ENCODE data around the gene BBC3. TPM values are rescaled to one million over a fixed set of nuclear protein-coding genes. Genes with fewer than 3 reads are reported as not detected.

The BBC3 gene
- total and polyA plus RNA-seq, 2 of the 4 experiments (the other 2 are of a cell fraction) = 1.6 to 6.5 TPM

- Histone ChIP-seq H2BK120ac (ENCODE audit: low read depth, low read length) (no peak overlapping the region; the same call in 1 of the 2 replicates), H3K14ac (replicated peaks; ENCODE audit: low read depth, low read length) (peak overlapping the region; percentile 64; the same call in 1 of the 2 replicates), H2AFZ (replicated peaks; ENCODE audit: low read length, poor library complexity) (peak overlapping the region; percentile 53), H3K79me1 (ENCODE audit: low read depth in 1 of 2, low read length in 2 of 2) (peaks cover 3 to 24% of the 10 kb centered on the region in 2 experiments; a peak in 2 of 4 replicates), H3K56ac (ENCODE audit: extremely low read depth, insufficient read depth, low read length) (no peak overlapping the region), H3K4ac (ENCODE audit: low read depth, low read length) (peak overlapping the region; percentile 22; the same call in 1 of the 2 replicates), H3K9ac (ENCODE audit: low read depth, low read length) (peak overlapping the region; percentile 41; the same call in 1 of the 2 replicates), H4K20me1 (ENCODE audit: insufficient read depth, low read length) (peaks cover 10% of the 10 kb centered on the region; the same call in 1 of the 2 replicates), H2AK9ac (replicated peaks; ENCODE audit: low read depth, low read length, poor library complexity) (peak overlapping the region; percentile 44), H3K23ac (ENCODE audit: low read depth, low read length) (0 out of 2 replicates have a peak overlapping the region, but pooled peaks have one; percentile 2), H2BK15ac (ENCODE audit: low read depth, low read length) (no peak overlapping the region), H4K91ac (ENCODE audit: insufficient read depth, low read depth, low read length) (peak overlapping the region; percentile 13; the same call in 1 of the 2 replicates), H3K4me2 (ENCODE audit: low read depth, low read length) (peak overlapping the region; percentile 78), H2AK5ac (ENCODE audit: low read depth, low read length) (peak overlapping the region; percentile 23; the same call in 1 of the 2 replicates), H3K4me1 (ENCODE audit: control insufficient read depth, insufficient read depth, low read length) (peaks cover 26% of the 10 kb centered on the region), H2BK5ac (ENCODE audit: low read depth, low read length, poor library complexity, severe bottlenecking) (no peak overlapping the region), H4K8ac (ENCODE audit: low read depth in 2 of 2, low read length in 2 of 2) (peak overlapping the region in 1 of 2 experiments; percentile 62; a peak in 2 of 4 replicates), H3K4me3 (ENCODE audit: insufficient read depth, low read depth, low read length) (peak overlapping the region; percentile 37), H3K27ac (ENCODE audit: insufficient read depth, low read length) (no peak overlapping the region), H3K27me3 (ENCODE audit: control insufficient read depth, insufficient read depth, low read length) (no peaks in the 10 kb centered on the region), H4K5ac (ENCODE audit: low read depth, low read length) (peak overlapping the region; percentile 55; the same call in 1 of the 2 replicates), H3K36me3 (ENCODE audit: control insufficient read depth, insufficient read depth, low read length) (no peaks in the 10 kb centered on the region), H3K18ac (ENCODE audit: low read depth, low read length) (peak overlapping the region; percentile 38; the same call in 1 of the 2 replicates), H3K9me1 (ENCODE audit: insufficient read depth, low read length) (peaks cover 15% of the 10 kb centered on the region), H2BK20ac (ENCODE audit: low read depth, low read length) (no peak overlapping the region), H3K9me3 (ENCODE audit: control insufficient read depth, insufficient read depth, low read length) (no peaks in the 10 kb centered on the region)
- dilution Hi-C loops (cut with HindIII; ENCODE audit: low sequenced_read_pairs, unreplicated experiment) (no loop called here), intact Hi-C loops (cut with micrococcal nuclease) (no loop called here), in situ Hi-C loops (cut with MboI; ENCODE audit: low sequenced_read_pairs) (no loop called here)
- ChIA-PET CTCF (no interaction called here), POLR2A (ENCODE audit: unreplicated experiment) (interaction anchor here (0.6 kb wide), 1 partner anchor 29 kb away, joined by 3 read pairs; no protein-coding TSS in a partner anchor)
- ATAC-seq (ENCODE audit: low read depth) (no peak), DNase-seq (no peak)
- no peak for TF ChIP-seq RAD21 (IDR thresholded peaks at IDR 0.05; ENCODE audit: low read length)
- TF ChIP-seq CHD1 (IDR thresholded peaks at IDR 0.05; ENCODE audit: low read depth, low read length) = no peak
- no peak for TF ChIP-seq MAFK (IDR thresholded peaks at IDR 0.05; ENCODE audit: low read depth, low read length)
- TF ChIP-seq RCOR1 (IDR thresholded peaks at IDR 0.05; ENCODE audit: insufficient replicate concordance, low read length) = no peak
- no peak for TF ChIP-seq CEBPB (IDR thresholded peaks at IDR 0.05; ENCODE audit: low read depth, low read length)
- no peak for TF ChIP-seq BHLHE40 (IDR thresholded peaks at IDR 0.05; ENCODE audit: low read depth, low read length)
- no peak for TF ChIP-seq ELK1 (IDR thresholded peaks at IDR 0.05; ENCODE audit: borderline replicate concordance, low read depth, low read length)
- TF ChIP-seq FOS (IDR thresholded peaks at IDR 0.05; ENCODE audit: low read depth, low read length) = no peak
- TF ChIP-seq, protein P1, sequence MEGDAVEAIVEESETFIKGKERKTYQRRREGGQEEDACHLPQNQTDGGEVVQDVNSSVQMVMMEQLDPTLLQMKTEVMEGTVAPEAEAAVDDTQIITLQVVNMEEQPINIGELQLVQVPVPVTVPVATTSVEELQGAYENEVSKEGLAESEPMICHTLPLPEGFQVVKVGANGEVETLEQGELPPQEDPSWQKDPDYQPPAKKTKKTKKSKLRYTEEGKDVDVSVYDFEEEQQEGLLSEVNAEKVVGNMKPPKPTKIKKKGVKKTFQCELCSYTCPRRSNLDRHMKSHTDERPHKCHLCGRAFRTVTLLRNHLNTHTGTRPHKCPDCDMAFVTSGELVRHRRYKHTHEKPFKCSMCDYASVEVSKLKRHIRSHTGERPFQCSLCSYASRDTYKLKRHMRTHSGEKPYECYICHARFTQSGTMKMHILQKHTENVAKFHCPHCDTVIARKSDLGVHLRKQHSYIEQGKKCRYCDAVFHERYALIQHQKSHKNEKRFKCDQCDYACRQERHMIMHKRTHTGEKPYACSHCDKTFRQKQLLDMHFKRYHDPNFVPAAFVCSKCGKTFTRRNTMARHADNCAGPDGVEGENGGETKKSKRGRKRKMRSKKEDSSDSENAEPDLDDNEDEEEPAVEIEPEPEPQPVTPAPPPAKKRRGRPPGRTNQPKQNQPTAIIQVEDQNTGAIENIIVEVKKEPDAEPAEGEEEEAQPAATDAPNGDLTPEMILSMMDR (conservative IDR thresholded peaks at IDR 0.05; ENCODE audit: low read depth, low read length) = no peak
- no peak for TF ChIP-seq MXI1 (IDR thresholded peaks at IDR 0.05; ENCODE audit: borderline replicate concordance, low read depth, low read length)
- no peak for TF ChIP-seq USF2 (IDR thresholded peaks at IDR 0.05; ENCODE audit: low read depth, low read length)
- no peak for TF ChIP-seq POLR2A (IDR thresholded peaks at IDR 0.05; ENCODE audit: low read depth, low read length)
- no peak for TF ChIP-seq MAZ (IDR thresholded peaks at IDR 0.05; ENCODE audit: borderline replicate concordance, low read depth, low read length)
- WGBS, 2 experiments (ENCODE audit: extremely low coverage in 2 of 2, insufficient read length in 1 of 2) = 34% methylated on average over 4 of the region's 16 CpGs; no CpG with 5 or more reads in 1 of the 2 experiments
- no TSS peak for BruUV-seq (replicated peaks)
Observed at GRCh38 chr19:47239152-47239551, 8.2 kb upstream of the BBC3 start.
